Adipocyte (in vitro differentiated cells): ENCODE results near the gene MLLT6.

Experiments
- DNase-seq: peaks from one replicate; pipeline ENCODE4 v3.0.0-alpha.2; 2015; ENCODE audit warnings: low read depth
- H3K27me3 ChIP-seq: replicated peaks from 2 replicates; pipeline ENCODE4 v1.7.0; 2013; ENCODE audit warnings: mild to moderate bottlenecking, low read length, moderate library complexity; ENCODE audit not compliant: control insufficient read depth, insufficient read depth
- H3K36me3 ChIP-seq: 2 replicates; pipeline ENCODE4 v1.7.0; 2013; ENCODE audit warnings: low read length, mild to moderate bottlenecking, moderate library complexity; ENCODE audit not compliant: control insufficient read depth, insufficient read depth, severe bottlenecking
- H3K4me1 ChIP-seq: 2 replicates; pipeline ENCODE4 v1.7.0; 2013; ENCODE audit warnings: mild to moderate bottlenecking, low read length, moderate library complexity; ENCODE audit not compliant: control insufficient read depth, insufficient read depth
- H3K4me3 ChIP-seq: 2 replicates; pipeline ENCODE4 v1.7.0; 2013; ENCODE audit warnings: mild to moderate bottlenecking, low read length, moderate library complexity
- H3K9ac ChIP-seq: 2 replicates; pipeline ENCODE4 v1.7.0; 2013; ENCODE audit warnings: mild to moderate bottlenecking, low read length, moderate library complexity
- H3K9me3 ChIP-seq: 2 replicates; pipeline ENCODE4 v1.7.0; 2013; ENCODE audit warnings: mild to moderate bottlenecking, low read length, moderate library complexity; ENCODE audit not compliant: control insufficient read depth

Gene MLLT6

GRCh38 chr17:38704606-38705522 lies at the start of gene MLLT6:
Gene MLLT6 (plus strand): TSS chr17:38705273. CDS start chr17:38705633, 360 bp downstream.
- peak within 1 kb of the TSS; percentile 91 for H3K4me3 ChIP-seq
- H3K27me3 ChIP-seq = no peaks in the 10 kb centered on the region
- H3K9ac ChIP-seq = peak within 1 kb of the TSS; percentile 96
- H3K36me3 ChIP-seq = peaks cover 13% of the 10 kb centered on the region
- no peaks in the 10 kb centered on the region for H3K9me3 ChIP-seq
- DNase-seq = peak; percentile 90
- peaks cover 34% of the 10 kb centered on the region for H3K4me1 ChIP-seq

GRCh38 chr17:38656959-38657823 lies 47.9 kb upstream of the MLLT6 start:
- no peaks in the 10 kb centered on the region for H3K4me1 ChIP-seq
- H3K9me3 ChIP-seq = no peaks in the 10 kb centered on the region
- no peak for DNase-seq
- no peaks in the 10 kb centered on the region for H3K36me3 ChIP-seq
- H3K27me3 ChIP-seq = peaks cover 52% of the 10 kb centered on the region
- no peak overlapping the region for H3K9ac ChIP-seq
- H3K4me3 ChIP-seq = no peak overlapping the region

GRCh38 chr17:38657824-38658740 lies 47.0 kb upstream of the MLLT6 start:
- no peaks in the 10 kb centered on the region for H3K36me3 ChIP-seq
- no peaks in the 10 kb centered on the region for H3K9me3 ChIP-seq
- no peak for DNase-seq
- no peaks in the 10 kb centered on the region for H3K4me1 ChIP-seq
- H3K9ac ChIP-seq = no peak overlapping the region
- H3K27me3 ChIP-seq = peaks cover 51% of the 10 kb centered on the region
- H3K4me3 ChIP-seq = no peak overlapping the region

- H3K9me3 ChIP-seq = no peaks in the 10 kb centered on the region
- no peak for DNase-seq
- peaks cover 43% of the 10 kb centered on the region for H3K27me3 ChIP-seq
- no peak overlapping the region for H3K9ac ChIP-seq
- no peaks in the 10 kb centered on the region for H3K36me3 ChIP-seq
- no peak overlapping the region for H3K4me3 ChIP-seq
- no peaks in the 10 kb centered on the region for H3K4me1 ChIP-seq
These were observed 46.2 kb upstream of the MLLT6 start for GRCh38 chr17:38658741-38659345.

- Histone ChIP-seq H3K4me1 (no peaks in the 10 kb centered on the region), H3K36me3 (no peaks in the 10 kb centered on the region), H3K9me3 (no peaks in the 10 kb centered on the region), H3K9ac (no peak overlapping the region), H3K27me3 (peaks cover 37% of the 10 kb centered on the region), H3K4me3 (no peak overlapping the region)
- DNase-seq = no peak
These were observed 45.7 kb upstream of the MLLT6 start for GRCh38 chr17:38659415-38659814.

GRCh38 chr17:38660097-38661025 lies 44.7 kb upstream of the MLLT6 start:
- H3K4me1 ChIP-seq = no peaks in the 10 kb centered on the region
- no peak overlapping the region for H3K4me3 ChIP-seq
- peaks cover 29% of the 10 kb centered on the region for H3K27me3 ChIP-seq
- no peaks in the 10 kb centered on the region for H3K36me3 ChIP-seq
- H3K9me3 ChIP-seq = no peaks in the 10 kb centered on the region
- DNase-seq = no peak
- H3K9ac ChIP-seq = no peak overlapping the region

GRCh38 chr17:38663125-38663751 lies 41.8 kb upstream of the MLLT6 start:
- H3K9me3 ChIP-seq = no peaks in the 10 kb centered on the region
- H3K36me3 ChIP-seq = no peaks in the 10 kb centered on the region
- no peak overlapping the region for H3K9ac ChIP-seq
- DNase-seq = peak; percentile 73
- H3K27me3 ChIP-seq = peaks cover 18% of the 10 kb centered on the region
- H3K4me1 ChIP-seq = no peaks in the 10 kb centered on the region
- no peak overlapping the region for H3K4me3 ChIP-seq

- H3K36me3 ChIP-seq = no peaks in the 10 kb centered on the region
- no peak for DNase-seq
- no peaks in the 10 kb centered on the region for H3K9me3 ChIP-seq
These were observed 41.0 kb upstream of the MLLT6 start for GRCh38 chr17:38663964-38664644.

GRCh38 chr17:38667099-38667786 lies 37.8 kb upstream of the MLLT6 start:
- Histone ChIP-seq H3K36me3 (no peaks in the 10 kb centered on the region), H3K9ac (no peak overlapping the region), H3K4me3 (no peak overlapping the region), H3K9me3 (no peaks in the 10 kb centered on the region), H3K27me3 (peaks cover 33% of the 10 kb centered on the region), H3K4me1 (no peaks in the 10 kb centered on the region)
- DNase-seq = peak; percentile 89

More at GRCh38 chr17:38663964-38664644, 41.0 kb upstream of the MLLT6 start:
- no peaks in the 10 kb centered on the region for H3K4me1 ChIP-seq
- no peak overlapping the region for H3K9ac ChIP-seq
- no peak overlapping the region for H3K4me3 ChIP-seq
- peaks cover 18% of the 10 kb centered on the region for H3K27me3 ChIP-seq
